ENCODE measurements around the gene ZNF792. TPM values are rescaled to one million over a fixed set of nuclear protein-coding genes. Genes with fewer than 3 reads are reported as not detected.
"Not testable (repeated sequence)": the region's sequence is repeated elsewhere in the genome, so short reads cannot be mapped to it uniquely, and the experiment has no call there.

ZNF792 gene
- total RNA-seq, 1 donor from 2014 or later = 7.0 TPM

GRCh38 chr19:35011091-35011689 lies 47.2 kb upstream of the ZNF792 start:
- TF ChIP-seq EZH2 (IDR thresholded peaks at IDR 0.05) (no peak), CTCF (IDR thresholded peaks at IDR 0.05) (no peak), EZH2phosphoT487 (IDR thresholded peaks at IDR 0.05) (no peak)
- no peak overlapping the region for H3K27ac ChIP-seq
- no peak overlapping the region for H3K4me2 ChIP-seq
- DNase-seq (ENCODE audit: low spot score) = no peak
- no peak overlapping the region for H3K4me3 ChIP-seq
- peaks cover 23% of the 10 kb centered on the region for H3K79me2 ChIP-seq (ENCODE audit: low read depth)
- H3K27ac Mint-ChIP-seq = no peak overlapping the region
- no peak overlapping the region for H2AFZ ChIP-seq (replicated peaks)
- peaks cover 34% of the 10 kb centered on the region for H3K36me3 Mint-ChIP-seq
- no peaks in the 10 kb centered on the region for H3K4me1 Mint-ChIP-seq
- H3F3A ChIP-seq (ENCODE audit: low read depth) = peaks cover 7% of the 10 kb centered on the region
- H3K9ac ChIP-seq = no peak overlapping the region
- no peaks in the 10 kb centered on the region for H3K4me1 ChIP-seq
- no peaks in the 10 kb centered on the region for H3K36me3 ChIP-seq
- peaks cover 23% of the 10 kb centered on the region for H4K20me1 ChIP-seq (ENCODE audit: low read depth)
- no peaks in the 10 kb centered on the region for H3K27me3 ChIP-seq
- peaks cover 11% of the 10 kb centered on the region for H3K27me3 Mint-ChIP-seq (ENCODE audit: insufficient read depth, low read depth)
- H3K9me3 ChIP-seq (ENCODE audit: low read depth) = no peaks in the 10 kb centered on the region
- no peaks in the 10 kb centered on the region for H3K9me3 Mint-ChIP-seq
- H3K4me3 Mint-ChIP-seq = no peak overlapping the region

GRCh38 chr19:35009424-35010415 lies 45.7 kb upstream of the ZNF792 start:
- H2AFZ ChIP-seq (replicated peaks) = no peak overlapping the region
- DNase-seq (ENCODE audit: low spot score) = no peak
- H3K9ac ChIP-seq = no peak overlapping the region
- no peak overlapping the region for H3K27ac Mint-ChIP-seq
- no peak overlapping the region for H3K4me2 ChIP-seq
- no peak for TF ChIP-seq EZH2phosphoT487 (IDR thresholded peaks at IDR 0.05)
- no peak for TF ChIP-seq EZH2 (IDR thresholded peaks at IDR 0.05)
- TF ChIP-seq CTCF (IDR thresholded peaks at IDR 0.05) = no peak
- H3K4me1 ChIP-seq = no peaks in the 10 kb centered on the region
- peaks cover 37% of the 10 kb centered on the region for H3K79me2 ChIP-seq (ENCODE audit: low read depth)
- H3K27me3 Mint-ChIP-seq (ENCODE audit: insufficient read depth, low read depth) = peaks cover 11% of the 10 kb centered on the region
- peaks cover 38% of the 10 kb centered on the region for H4K20me1 ChIP-seq (ENCODE audit: low read depth)
- no peak overlapping the region for H3K4me3 ChIP-seq
- no peak overlapping the region for H3K27ac ChIP-seq
- H3K36me3 ChIP-seq = no peaks in the 10 kb centered on the region
- H3F3A ChIP-seq (ENCODE audit: low read depth) = peaks cover 7% of the 10 kb centered on the region
- H3K9me3 Mint-ChIP-seq = no peaks in the 10 kb centered on the region
- no peak overlapping the region for H3K4me3 Mint-ChIP-seq
- H3K4me1 Mint-ChIP-seq = no peaks in the 10 kb centered on the region
- H3K27me3 ChIP-seq = no peaks in the 10 kb centered on the region
- H3K36me3 Mint-ChIP-seq = peaks cover 32% of the 10 kb centered on the region
- no peaks in the 10 kb centered on the region for H3K9me3 ChIP-seq (ENCODE audit: low read depth)

- no peaks in the 10 kb centered on the region for H3K9me3 ChIP-seq (ENCODE audit: low read depth)
- Mint-ChIP-seq H3K4me1 (peaks cover 6% of the 10 kb centered on the region), H3K4me3 (no peak overlapping the region), H3K9me3 (no peaks in the 10 kb centered on the region), H3K36me3 (peaks cover 27% of the 10 kb centered on the region), H3K27ac (no peak overlapping the region), H3K27me3 (ENCODE audit: insufficient read depth, low read depth) (peaks cover 8% of the 10 kb centered on the region)
- no peak overlapping the region for H3K27ac ChIP-seq
- H2AFZ ChIP-seq (replicated peaks) = no peak overlapping the region
- no peaks in the 10 kb centered on the region for H3K36me3 ChIP-seq
- H3F3A ChIP-seq (ENCODE audit: low read depth) = peaks cover 7% of the 10 kb centered on the region
- peaks cover 46% of the 10 kb centered on the region for H4K20me1 ChIP-seq (ENCODE audit: low read depth)
- H3K4me2 ChIP-seq = no peak overlapping the region
- no peak for TF ChIP-seq EZH2 (IDR thresholded peaks at IDR 0.05)
- TF ChIP-seq EZH2phosphoT487 (IDR thresholded peaks at IDR 0.05) = no peak
- no peak for TF ChIP-seq CTCF (IDR thresholded peaks at IDR 0.05)
- no peak for DNase-seq (ENCODE audit: low spot score)
- H3K9ac ChIP-seq = no peak overlapping the region
- H3K4me3 ChIP-seq = no peak overlapping the region
- peaks cover 46% of the 10 kb centered on the region for H3K79me2 ChIP-seq (ENCODE audit: low read depth)
- H3K27me3 ChIP-seq = no peaks in the 10 kb centered on the region
- peaks cover under 1% of the 10 kb centered on the region for H3K4me1 ChIP-seq
Measured at GRCh38 chr19:35008891-35009341, 44.9 kb upstream of the ZNF792 start.

- H3K4me1 Mint-ChIP-seq = peaks cover 20% of the 10 kb centered on the region
- not testable (repeated sequence) for H3K4me2 ChIP-seq
- H3K79me2 ChIP-seq (ENCODE audit: low read depth) = peaks cover 59% of the 10 kb centered on the region
Measured at GRCh38 chr19:35007427-35007826, 43.4 kb upstream of the ZNF792 start.

More at GRCh38 chr19:35007427-35007826, 43.4 kb upstream of the ZNF792 start:
- not testable (repeated sequence) for H3K4me1 ChIP-seq; H3K36me3 ChIP-seq; H3K9me3 ChIP-seq (ENCODE audit: low read depth); DNase-seq (ENCODE audit: low spot score); H3K27ac Mint-ChIP-seq; H3K4me3 ChIP-seq; H3K27me3 ChIP-seq; H3K27me3 Mint-ChIP-seq (ENCODE audit: insufficient read depth, low read depth); H2AFZ ChIP-seq (replicated peaks); H3K27ac ChIP-seq; H3F3A ChIP-seq (ENCODE audit: low read depth); H3K4me3 Mint-ChIP-seq; H3K9ac ChIP-seq; H3K9me3 Mint-ChIP-seq
- H3K36me3 Mint-ChIP-seq = peaks cover 24% of the 10 kb centered on the region
- H4K20me1 ChIP-seq (ENCODE audit: low read depth) = peaks cover 61% of the 10 kb centered on the region

Data from neural progenitor cell (in vitro differentiated cells).